ENCODE results near the gene ZDHHC20.
"Not testable (repeated sequence)": the region's sequence is repeated elsewhere in the genome, so short reads cannot be mapped to it uniquely, and the experiment has no call there.

The ZDHHC20 gene

DNA sequence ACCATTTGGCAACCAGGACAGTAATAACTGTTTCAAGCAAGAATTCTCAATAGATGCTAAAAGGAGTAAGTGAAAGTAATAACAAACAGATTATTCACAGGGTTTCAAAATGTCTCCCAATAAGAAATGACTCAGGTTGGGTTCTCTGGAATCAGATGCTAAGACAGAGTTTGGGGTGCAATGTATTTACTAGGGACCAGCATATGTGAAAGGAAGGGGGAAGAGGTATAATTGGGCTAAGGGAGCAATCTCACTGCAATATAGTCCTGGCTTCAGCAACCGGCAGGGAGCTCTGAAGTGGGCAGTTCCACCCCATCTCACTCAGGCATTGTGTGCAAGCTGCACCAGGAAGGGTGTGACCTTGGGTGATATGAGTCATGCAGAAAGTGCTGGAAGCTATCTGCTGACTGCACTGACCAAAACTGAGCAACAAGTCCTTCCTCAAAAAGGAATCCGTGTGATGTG lies 23.4 kb downstream of the ZDHHC20 start:
- no peaks in the 10 kb centered on the region; the same call in 1 of the 2 replicates for H3K4me1 ChIP-seq (ENCODE audit: control insufficient read depth, insufficient read depth, low read length)
- no peaks in the 10 kb centered on the region for H3K27me3 ChIP-seq (ENCODE audit: control insufficient read depth, insufficient read depth, low read length)
- H3K9ac ChIP-seq (ENCODE audit: low read length), result no peak overlapping the region
- peaks cover 40% of the 10 kb centered on the region for H3K9me3 ChIP-seq (ENCODE audit: control insufficient read depth, insufficient read depth, low read depth, low read length)
- H3K4me3 ChIP-seq (ENCODE audit: low read depth, low read length), result no peak overlapping the region
- H3K27ac ChIP-seq (ENCODE audit: low read depth, low read length), result no peak overlapping the region
- H3K36me3 ChIP-seq (ENCODE audit: control insufficient read depth, insufficient read depth, low read length), result peaks cover 4% of the 10 kb centered on the region; the same call in 1 of the 2 replicates

DNA sequence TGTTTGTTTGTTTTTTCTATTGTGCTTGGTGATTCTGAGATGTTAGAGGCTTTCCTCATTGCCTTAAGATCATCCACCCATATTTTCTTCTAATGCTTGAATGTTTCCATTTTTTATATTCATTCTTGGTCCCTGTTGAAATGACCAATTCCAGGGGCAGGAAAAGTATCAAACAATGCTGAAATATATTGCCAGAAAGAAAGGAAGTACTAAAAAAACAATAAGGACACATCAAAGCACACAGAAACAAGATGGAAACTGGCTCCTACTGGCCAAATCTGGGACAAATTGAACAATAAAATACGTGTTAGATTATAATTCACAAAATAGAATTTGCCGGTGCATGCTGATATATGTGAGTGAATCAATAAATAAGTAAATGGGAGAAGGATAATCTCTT lies 23.9 kb downstream of the ZDHHC20 start:
- no peak overlapping the region for H3K4me3 ChIP-seq (ENCODE audit: low read depth, low read length)
- no peaks in the 10 kb centered on the region; the same call in 1 of the 2 replicates for H3K4me1 ChIP-seq (ENCODE audit: control insufficient read depth, insufficient read depth, low read length)
- H3K36me3 ChIP-seq (ENCODE audit: control insufficient read depth, insufficient read depth, low read length), result peaks cover 4% of the 10 kb centered on the region; the same call in 1 of the 2 replicates
- H3K9me3 ChIP-seq (ENCODE audit: control insufficient read depth, insufficient read depth, low read depth, low read length), result peaks cover 42% of the 10 kb centered on the region
- no peaks in the 10 kb centered on the region for H3K27me3 ChIP-seq (ENCODE audit: control insufficient read depth, insufficient read depth, low read length)
- H3K27ac ChIP-seq (ENCODE audit: low read depth, low read length), result no peak overlapping the region
- no peak overlapping the region for H3K9ac ChIP-seq (ENCODE audit: low read length)

DNA sequence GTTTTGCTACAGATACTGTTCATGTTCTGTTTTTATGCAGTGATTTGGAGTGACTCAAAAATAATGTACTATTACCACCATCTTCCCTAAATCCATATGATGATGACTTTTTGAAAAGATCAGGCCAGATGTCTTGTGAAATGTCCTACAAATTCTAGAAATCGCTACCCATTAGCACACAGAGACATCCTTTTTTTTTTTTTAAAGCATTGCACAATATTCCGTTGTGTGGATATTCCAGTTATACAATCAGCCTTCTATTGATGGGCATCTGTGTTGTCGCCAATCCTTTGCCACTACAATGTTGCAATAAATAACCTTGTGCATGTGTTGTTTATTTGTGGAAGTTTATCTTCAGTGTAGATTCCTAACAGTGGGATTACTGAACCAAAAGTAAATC lies 24.5 kb downstream of the ZDHHC20 start:
- Histone ChIP-seq H3K36me3 (ENCODE audit: control insufficient read depth, insufficient read depth, low read length) (peaks cover 4% of the 10 kb centered on the region; the same call in 1 of the 2 replicates), H3K4me3 (ENCODE audit: low read depth, low read length) (no peak overlapping the region), H3K4me1 (ENCODE audit: control insufficient read depth, insufficient read depth, low read length) (no peaks in the 10 kb centered on the region; the same call in 1 of the 2 replicates), H3K9me3 (ENCODE audit: control insufficient read depth, insufficient read depth, low read depth, low read length) (peaks cover 41% of the 10 kb centered on the region), H3K27me3 (ENCODE audit: control insufficient read depth, insufficient read depth, low read length) (no peaks in the 10 kb centered on the region), H3K9ac (ENCODE audit: low read length) (no peak overlapping the region), H3K27ac (ENCODE audit: low read depth, low read length) (no peak overlapping the region)

DNA sequence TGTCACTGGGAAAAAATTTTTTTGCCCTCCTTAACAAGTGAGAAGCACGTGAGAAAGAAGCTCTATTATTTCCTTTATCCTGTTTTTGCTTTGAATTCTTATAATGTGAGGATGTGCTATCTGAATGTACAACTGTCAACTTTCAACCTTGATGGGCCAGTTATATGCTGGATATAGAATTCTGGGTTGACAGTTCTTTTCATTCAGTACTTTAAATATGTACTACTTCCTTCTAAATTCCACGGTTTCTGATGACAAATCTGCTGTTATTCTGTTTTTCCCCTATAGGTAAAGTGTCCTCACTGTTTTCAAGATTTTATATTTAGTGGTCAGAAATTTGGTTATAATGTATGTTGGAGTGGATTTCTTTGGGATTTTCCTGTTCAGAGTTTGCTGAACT lies 29.9 kb downstream of the ZDHHC20 start:
- Histone ChIP-seq H3K9ac (ENCODE audit: low read length) (no peak overlapping the region), H3K4me3 (ENCODE audit: low read depth, low read length) (no peak overlapping the region), H3K27ac (ENCODE audit: low read depth, low read length) (no peak overlapping the region), H3K9me3 (ENCODE audit: control insufficient read depth, insufficient read depth, low read depth, low read length) (peaks cover 14% of the 10 kb centered on the region; the same call in 1 of the 2 replicates), H3K27me3 (ENCODE audit: control insufficient read depth, insufficient read depth, low read length) (no peaks in the 10 kb centered on the region), H3K36me3 (ENCODE audit: control insufficient read depth, insufficient read depth, low read length) (no peaks in the 10 kb centered on the region; the same call in 1 of the 2 replicates), H3K4me1 (ENCODE audit: control insufficient read depth, insufficient read depth, low read length) (no peaks in the 10 kb centered on the region)

DNA sequence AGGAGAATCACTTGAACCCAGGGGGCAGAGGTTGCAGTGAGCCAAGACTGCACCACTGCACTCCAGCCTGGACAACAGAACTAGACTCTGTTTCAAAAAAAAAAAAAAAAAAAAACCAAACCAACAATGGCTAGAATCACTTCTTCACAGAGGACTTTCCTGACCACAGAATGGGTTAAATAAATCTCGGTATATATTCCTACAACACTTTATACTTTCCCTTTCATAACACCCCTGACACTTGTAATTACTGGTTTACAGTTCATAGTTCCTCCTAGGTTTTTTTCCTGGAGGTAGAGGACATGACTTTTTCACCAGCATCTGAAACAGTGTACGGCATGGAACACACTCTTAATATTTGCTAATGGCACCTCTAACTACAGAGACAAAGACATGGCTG lies 31.4 kb downstream of the ZDHHC20 start:
- Histone ChIP-seq H3K4me3 (ENCODE audit: low read depth, low read length) (no peak overlapping the region), H3K9ac (ENCODE audit: low read length) (no peak overlapping the region), H3K36me3 (ENCODE audit: control insufficient read depth, insufficient read depth, low read length) (no peaks in the 10 kb centered on the region; the same call in 1 of the 2 replicates), H3K27me3 (ENCODE audit: control insufficient read depth, insufficient read depth, low read length) (no peaks in the 10 kb centered on the region), H3K27ac (ENCODE audit: low read depth, low read length) (no peak overlapping the region), H3K4me1 (ENCODE audit: control insufficient read depth, insufficient read depth, low read length) (no peaks in the 10 kb centered on the region), H3K9me3 (ENCODE audit: control insufficient read depth, insufficient read depth, low read depth, low read length) (peaks cover 14% of the 10 kb centered on the region; the same call in 1 of the 2 replicates)

DNA sequence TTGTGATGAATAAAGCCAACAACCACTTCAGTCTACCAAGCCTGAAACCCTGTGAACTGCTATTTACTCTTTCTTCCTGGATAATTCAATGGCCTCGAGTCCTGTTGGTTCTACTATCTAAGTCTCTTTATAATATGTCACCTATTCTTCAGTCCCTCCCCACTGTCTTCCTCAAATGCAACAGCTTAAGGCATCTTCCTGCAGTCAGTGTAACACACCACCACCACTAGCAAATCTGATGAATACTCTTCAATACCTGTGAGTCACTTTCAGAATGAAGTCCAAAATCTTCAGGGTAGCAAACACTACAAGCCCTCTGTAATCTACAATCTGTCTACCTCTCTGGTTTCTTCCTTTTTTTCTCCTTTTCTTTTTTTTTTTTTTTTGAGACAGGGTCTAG lies 32.9 kb downstream of the ZDHHC20 start:
- H3K4me1 ChIP-seq (ENCODE audit: control insufficient read depth, insufficient read depth, low read length), result no peaks in the 10 kb centered on the region
- peaks cover 14% of the 10 kb centered on the region; the same call in 1 of the 2 replicates for H3K9me3 ChIP-seq (ENCODE audit: control insufficient read depth, insufficient read depth, low read depth, low read length)
- H3K4me3 ChIP-seq (ENCODE audit: low read depth, low read length), result no peak overlapping the region
- H3K9ac ChIP-seq (ENCODE audit: low read length), result no peak overlapping the region
- no peak overlapping the region for H3K27ac ChIP-seq (ENCODE audit: low read depth, low read length)
- H3K36me3 ChIP-seq (ENCODE audit: control insufficient read depth, insufficient read depth, low read length), result no peaks in the 10 kb centered on the region; the same call in 1 of the 2 replicates
- H3K27me3 ChIP-seq (ENCODE audit: control insufficient read depth, insufficient read depth, low read length), result no peaks in the 10 kb centered on the region

DNA sequence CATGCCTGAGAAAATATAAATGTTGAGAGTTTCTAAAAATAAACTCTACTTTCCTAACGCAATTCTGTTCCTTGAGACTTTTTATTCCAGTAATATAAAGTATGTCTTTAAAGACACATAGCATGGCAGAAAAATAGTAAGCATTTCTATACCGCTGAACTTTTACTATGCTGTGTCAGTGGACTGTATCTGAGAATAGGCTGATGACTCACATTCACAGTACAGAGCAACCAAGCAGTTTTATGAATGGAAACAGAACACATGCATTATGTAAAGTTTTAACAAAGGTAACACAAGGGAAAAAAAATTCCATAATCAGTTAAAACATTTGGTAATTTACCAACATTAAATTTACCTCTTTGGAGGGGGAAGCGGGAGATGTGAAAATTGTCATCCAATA lies 38.4 kb downstream of the ZDHHC20 start:
- H3K4me3 ChIP-seq (ENCODE audit: low read depth, low read length), result no peak overlapping the region
- no peaks in the 10 kb centered on the region for H3K9me3 ChIP-seq (ENCODE audit: control insufficient read depth, insufficient read depth, low read depth, low read length)
- H3K27ac ChIP-seq (ENCODE audit: low read depth, low read length), result no peak overlapping the region
- peaks cover 11% of the 10 kb centered on the region for H3K36me3 ChIP-seq (ENCODE audit: control insufficient read depth, insufficient read depth, low read length)
- H3K4me1 ChIP-seq (ENCODE audit: control insufficient read depth, insufficient read depth, low read length), result no peaks in the 10 kb centered on the region
- no peak overlapping the region for H3K9ac ChIP-seq (ENCODE audit: low read length)
- H3K27me3 ChIP-seq (ENCODE audit: control insufficient read depth, insufficient read depth, low read length), result no peaks in the 10 kb centered on the region

DNA sequence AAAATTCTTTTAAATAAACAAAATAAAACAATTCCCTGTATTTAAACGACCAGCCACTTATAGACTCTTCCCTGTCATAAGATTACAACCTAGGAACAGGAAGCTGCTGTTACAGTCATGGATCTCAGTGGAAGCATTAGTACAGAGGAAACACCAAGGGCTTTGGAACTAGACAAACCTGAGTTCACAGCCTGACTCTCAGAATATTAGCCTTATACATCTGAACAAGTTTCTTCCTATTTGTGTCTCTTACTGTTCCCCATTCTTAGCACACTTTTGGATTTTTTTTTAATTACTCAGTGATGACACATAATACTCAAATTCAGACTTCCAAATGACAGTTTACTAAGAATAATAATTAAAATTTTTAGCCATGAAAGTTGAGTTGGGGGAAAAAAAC lies 46.1 kb downstream of the ZDHHC20 start:
- Histone ChIP-seq H3K27me3 (ENCODE audit: control insufficient read depth, insufficient read depth, low read length) (no peaks in the 10 kb centered on the region), H3K4me3 (ENCODE audit: low read depth, low read length) (no peak overlapping the region), H3K27ac (ENCODE audit: low read depth, low read length) (no peak overlapping the region), H3K9ac (ENCODE audit: low read length) (no peak overlapping the region), H3K36me3 (ENCODE audit: control insufficient read depth, insufficient read depth, low read length) (peaks cover 29% of the 10 kb centered on the region), H3K4me1 (ENCODE audit: control insufficient read depth, insufficient read depth, low read length) (peaks cover 14% of the 10 kb centered on the region; the same call in 1 of the 2 replicates), H3K9me3 (ENCODE audit: control insufficient read depth, insufficient read depth, low read depth, low read length) (0 out of 2 replicates have a peak, but pooled peaks cover 2% of the 10 kb centered on the region)

DNA sequence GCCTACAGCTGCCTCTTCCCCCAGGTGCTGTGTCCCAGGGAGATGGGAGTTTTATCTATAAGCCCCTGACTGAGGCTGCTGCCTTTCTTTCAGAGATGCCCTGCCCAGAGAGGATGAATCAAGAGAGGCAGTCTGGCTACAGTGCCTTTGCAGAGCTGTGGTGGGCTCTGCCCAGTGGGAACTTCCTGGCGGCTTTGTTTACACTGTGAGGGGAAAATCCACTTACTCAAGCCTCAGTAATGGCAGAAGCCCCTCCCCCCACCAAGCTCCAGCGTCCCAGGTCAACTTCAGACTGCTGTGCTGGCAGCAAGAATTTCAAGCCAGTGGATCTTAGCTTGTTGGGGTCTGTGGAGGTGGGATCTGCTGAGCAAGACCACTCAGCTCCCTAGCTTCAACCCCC lies 48.6 kb downstream of the ZDHHC20 start:
- Histone ChIP-seq H3K36me3 (ENCODE audit: control insufficient read depth, insufficient read depth, low read length) (peaks cover 29% of the 10 kb centered on the region), H3K4me1 (ENCODE audit: control insufficient read depth, insufficient read depth, low read length) (peaks cover 14% of the 10 kb centered on the region; the same call in 1 of the 2 replicates), H3K27ac (ENCODE audit: low read depth, low read length) (peak overlapping the region; percentile 56; the same call in 1 of the 2 replicates), H3K9ac (ENCODE audit: low read length) (peak overlapping the region; percentile 22)
- not testable (repeated sequence) for H3K4me3 ChIP-seq (ENCODE audit: low read depth, low read length); H3K27me3 ChIP-seq (ENCODE audit: control insufficient read depth, insufficient read depth, low read length); H3K9me3 ChIP-seq (ENCODE audit: control insufficient read depth, insufficient read depth, low read depth, low read length)

DNA sequence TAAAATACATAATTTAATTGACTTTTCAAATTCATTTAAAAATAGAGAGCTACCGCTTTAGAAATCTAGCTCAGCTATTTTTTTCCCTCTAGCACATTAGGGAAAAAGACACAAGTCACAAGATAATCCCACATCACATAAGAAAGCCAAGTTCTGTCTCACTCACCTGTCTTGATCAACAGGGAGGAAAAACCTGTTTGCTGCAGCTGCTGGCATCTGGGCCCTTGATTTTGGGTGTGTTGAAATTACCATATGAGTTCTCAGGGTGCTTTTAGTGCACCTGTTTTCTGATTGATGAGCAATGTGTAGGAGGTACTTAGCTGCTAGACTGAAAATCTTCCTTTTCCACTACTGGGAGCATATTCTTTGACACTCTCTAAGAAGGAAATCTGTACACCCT lies 53.8 kb downstream of the ZDHHC20 start:
- no peaks in the 10 kb centered on the region for H3K27me3 ChIP-seq (ENCODE audit: control insufficient read depth, insufficient read depth, low read length)

DNA sequence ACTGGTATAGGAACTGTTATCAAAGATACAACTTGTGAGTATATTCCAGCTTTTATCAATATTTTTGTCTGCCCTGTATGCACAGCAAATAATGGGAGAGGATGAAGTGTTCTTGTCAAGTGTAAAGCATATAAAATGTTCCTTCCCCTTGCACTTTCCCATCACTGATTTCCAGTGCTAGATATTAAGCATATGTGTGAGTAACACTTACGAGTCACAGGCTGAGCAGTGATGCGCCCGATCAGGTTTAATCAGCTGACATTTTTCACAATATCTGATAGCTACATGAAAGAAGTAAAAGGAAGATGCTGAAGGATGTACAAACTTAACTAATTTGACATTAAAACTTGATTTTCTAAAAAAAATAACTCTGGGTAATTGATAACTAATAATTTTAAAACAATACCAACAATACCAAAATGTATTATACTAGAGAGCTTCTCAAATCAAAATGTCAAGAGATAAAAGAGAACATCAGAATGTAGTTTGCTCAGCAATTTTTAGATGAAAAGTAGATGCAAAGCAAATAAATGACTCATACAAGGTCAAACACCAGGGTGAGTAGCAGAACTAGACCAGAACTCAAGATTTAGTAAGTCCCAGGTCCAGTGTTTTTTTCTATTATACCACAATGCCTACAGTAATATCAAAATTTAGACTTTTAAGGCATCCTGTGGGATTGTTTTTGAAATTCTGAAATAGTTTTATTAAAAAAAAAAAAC lies 56.4 kb downstream of the ZDHHC20 start:
- H3K27ac ChIP-seq (ENCODE audit: low read depth, low read length), result no peak overlapping the region
- H3K4me1 ChIP-seq (ENCODE audit: control insufficient read depth, insufficient read depth, low read length), result no peaks in the 10 kb centered on the region
- no peaks in the 10 kb centered on the region for H3K27me3 ChIP-seq (ENCODE audit: control insufficient read depth, insufficient read depth, low read length)
- H3K36me3 ChIP-seq (ENCODE audit: control insufficient read depth, insufficient read depth, low read length), result peaks cover 40% of the 10 kb centered on the region
- no peaks in the 10 kb centered on the region for H3K9me3 ChIP-seq (ENCODE audit: control insufficient read depth, insufficient read depth, low read depth, low read length)
- no peak overlapping the region for H3K9ac ChIP-seq (ENCODE audit: low read length)
- H3K4me3 ChIP-seq (ENCODE audit: low read depth, low read length), result no peak overlapping the region

More for the DNA sequence above, 53.8 kb downstream of the ZDHHC20 start:
- 0 out of 2 replicates have a peak, but pooled peaks cover 2% of the 10 kb centered on the region for H3K9me3 ChIP-seq (ENCODE audit: control insufficient read depth, insufficient read depth, low read depth, low read length)
- peaks cover 35% of the 10 kb centered on the region for H3K36me3 ChIP-seq (ENCODE audit: control insufficient read depth, insufficient read depth, low read length)
- no peak overlapping the region for H3K27ac ChIP-seq (ENCODE audit: low read depth, low read length)
- no peak overlapping the region for H3K4me3 ChIP-seq (ENCODE audit: low read depth, low read length)
- peaks cover 4% of the 10 kb centered on the region; the same call in 1 of the 2 replicates for H3K4me1 ChIP-seq (ENCODE audit: control insufficient read depth, insufficient read depth, low read length)
- no peak overlapping the region for H3K9ac ChIP-seq (ENCODE audit: low read length)
